Activated CD8-positive, alpha-beta memory T cell treated with anti-CD3 and anti-CD28 coated beads for 48 hours (primary cell): Measurements from ENCODE around the gene PRF1.
"Not testable (repeated sequence)": the region's sequence is repeated elsewhere in the genome, so short reads cannot be mapped to it uniquely, and the experiment has no call there.

Experiments
- DNase-seq, 3 experiments: peaks; one replicate each; pipeline ENCODE4 v3.0.0-alpha.2; 2020; ENCODE audit warnings: low read depth in 2 of 3, low spot score in 2 of 3

PRF1 gene

DNA sequence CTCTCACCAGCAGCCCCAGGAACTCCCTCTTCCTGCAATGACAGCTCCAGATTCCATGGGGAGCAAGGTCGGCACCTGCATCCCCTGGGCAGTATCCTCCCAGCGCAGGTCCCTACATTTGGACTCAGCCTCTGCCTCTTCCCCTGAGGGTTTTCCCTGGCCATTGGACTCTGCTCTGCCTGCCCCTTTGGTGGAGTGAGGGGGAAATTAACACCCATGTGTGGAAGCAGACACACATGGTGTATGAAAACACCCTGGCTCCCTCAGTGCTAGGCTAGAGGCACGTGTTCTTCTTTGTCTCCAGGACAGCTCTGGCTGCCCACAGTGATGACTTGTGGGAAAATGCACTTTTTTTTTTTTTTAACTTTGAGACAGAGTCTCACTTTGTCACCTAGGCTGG, 8.4 kb downstream of the PRF1 start:
- no peak for DNase-seq

GRCh38 chr10:70593513-70593890, 9.0 kb downstream of the PRF1 start:
- no peak for DNase-seq

DNA sequence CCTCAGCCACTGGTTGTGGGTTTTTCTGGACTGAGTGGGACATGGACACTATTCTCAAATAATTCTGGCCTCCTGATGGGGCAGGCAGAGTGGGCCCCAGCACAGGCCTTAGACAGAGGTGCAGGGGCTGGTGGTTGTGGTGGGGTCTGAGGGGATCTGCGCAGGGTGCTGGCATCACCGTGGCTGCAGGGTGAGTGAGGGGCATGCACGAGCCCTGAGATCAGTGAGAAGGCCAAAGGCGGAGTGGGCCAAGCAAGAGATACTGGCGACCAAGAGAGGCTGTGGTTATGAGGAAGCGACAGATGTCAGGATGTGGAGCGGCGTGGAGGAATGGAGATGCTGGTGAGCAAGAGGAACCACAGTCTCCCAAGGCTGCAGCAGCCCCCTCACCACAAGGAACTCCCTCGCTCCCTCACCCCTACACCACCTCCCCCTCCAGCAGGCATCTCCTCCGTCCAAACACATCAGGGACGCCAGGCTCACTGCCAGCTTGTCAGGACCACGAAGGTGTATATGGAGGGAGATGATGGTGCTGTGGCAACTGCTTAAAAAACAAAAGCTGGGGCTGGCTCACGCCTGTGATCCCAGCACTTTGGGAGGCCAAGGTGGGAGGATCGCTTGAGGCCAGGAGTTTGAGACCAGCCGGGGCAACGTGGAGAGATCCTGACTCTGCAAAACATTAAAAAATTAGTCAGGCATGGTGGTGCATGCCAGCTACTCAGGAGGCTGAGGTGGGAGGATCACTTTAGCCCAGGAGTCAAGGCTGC, 9.6 kb downstream of the PRF1 start:
- DNase-seq: no peak

DNA sequence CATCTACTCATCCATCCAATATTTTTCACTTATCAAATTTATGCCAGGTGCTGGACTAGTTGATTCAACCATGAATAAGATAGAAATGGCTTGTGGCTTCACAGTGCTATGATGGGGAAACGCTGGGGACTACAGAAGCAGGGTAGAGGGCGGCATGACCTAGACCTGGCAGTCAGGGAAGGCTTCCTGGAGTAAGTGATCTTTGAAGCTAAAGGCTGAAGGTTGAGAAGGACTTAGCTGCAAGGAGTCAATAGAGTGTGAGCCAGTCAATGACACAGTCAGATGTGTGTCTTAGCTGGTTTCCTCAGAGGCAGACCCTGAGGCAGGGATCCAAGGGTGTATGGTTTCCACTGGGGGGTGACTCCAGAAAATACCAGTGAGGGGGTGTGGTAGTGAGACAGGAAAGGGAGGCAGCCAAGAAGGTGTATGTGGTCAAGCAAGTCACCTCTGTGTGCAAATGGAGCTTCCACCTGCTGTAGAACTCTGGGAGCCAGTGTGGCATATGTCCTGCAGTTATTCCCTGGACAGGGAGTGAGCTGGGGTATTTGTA, 10.3 kb downstream of the PRF1 start:
- DNase-seq: no peak

GRCh38 chr10:70590655-70591416, 11.7 kb downstream of the PRF1 start:
- no peak for DNase-seq

DNA sequence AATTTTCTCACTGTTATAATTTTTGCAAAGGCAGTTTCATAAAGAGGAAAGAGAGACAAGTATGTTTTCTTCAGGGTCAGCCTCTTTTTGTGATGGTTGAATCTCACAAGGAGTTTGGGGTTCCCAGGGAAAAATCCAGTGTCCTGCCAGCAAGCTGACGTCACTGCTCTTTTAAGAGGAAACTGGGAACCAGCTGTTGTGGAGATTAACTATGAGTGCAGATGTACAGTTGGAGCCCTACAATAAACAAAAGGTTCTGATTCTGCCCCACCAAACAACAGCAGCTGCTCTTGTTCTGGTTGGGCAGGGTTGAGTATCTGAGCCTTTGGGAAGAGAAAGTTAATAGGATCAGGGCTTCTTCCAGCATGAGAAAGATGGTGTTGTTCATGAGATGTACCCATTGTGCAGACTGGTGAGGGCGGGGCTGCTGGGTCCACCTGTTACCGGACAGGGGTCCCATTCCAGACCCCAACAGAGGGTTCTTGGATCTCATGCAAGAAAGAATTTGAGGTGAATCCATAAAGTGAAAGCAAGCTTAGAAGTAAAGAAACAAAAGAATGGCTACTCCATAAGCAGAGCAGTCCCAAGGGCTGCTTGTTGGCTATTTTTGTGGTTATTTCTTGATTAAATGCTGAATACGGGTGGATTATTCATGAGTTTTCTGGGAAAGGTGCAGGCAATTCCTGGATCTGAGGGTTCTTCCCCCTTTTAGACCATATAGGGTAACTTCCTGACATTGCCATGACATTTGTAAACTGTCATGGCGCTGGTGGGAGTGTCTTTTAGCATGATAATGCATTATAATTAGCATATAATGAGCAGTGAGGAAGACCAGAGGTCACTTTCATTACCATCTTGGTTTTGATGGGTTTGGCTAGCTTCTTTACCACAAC, 12.5 kb downstream of the PRF1 start:
- DNase-seq: no peak

- no peak for DNase-seq
These were observed 13.5 kb downstream of the PRF1 start for GRCh38 chr10:70588859-70589570.

DNA sequence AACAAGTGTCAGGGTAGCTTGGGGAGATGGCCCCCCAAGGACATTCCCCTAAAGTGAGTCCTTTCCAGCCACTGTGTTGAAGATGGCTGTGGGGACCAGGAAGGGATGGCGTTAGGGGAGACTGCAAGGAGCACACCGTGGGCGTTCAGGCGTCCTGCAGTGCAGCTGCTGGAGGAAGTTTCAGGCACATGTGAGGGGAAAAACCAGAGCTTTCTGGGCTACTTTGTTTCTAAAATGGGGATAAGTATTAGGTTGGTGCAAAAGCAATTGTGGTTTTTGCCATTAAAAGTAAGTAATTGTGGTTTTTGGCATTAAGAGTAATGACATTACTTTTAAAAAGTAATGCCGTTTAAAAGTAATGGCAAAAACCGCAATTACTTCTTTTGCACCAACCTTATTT, 14.3 kb downstream of the PRF1 start:
- no peak for DNase-seq

DNA sequence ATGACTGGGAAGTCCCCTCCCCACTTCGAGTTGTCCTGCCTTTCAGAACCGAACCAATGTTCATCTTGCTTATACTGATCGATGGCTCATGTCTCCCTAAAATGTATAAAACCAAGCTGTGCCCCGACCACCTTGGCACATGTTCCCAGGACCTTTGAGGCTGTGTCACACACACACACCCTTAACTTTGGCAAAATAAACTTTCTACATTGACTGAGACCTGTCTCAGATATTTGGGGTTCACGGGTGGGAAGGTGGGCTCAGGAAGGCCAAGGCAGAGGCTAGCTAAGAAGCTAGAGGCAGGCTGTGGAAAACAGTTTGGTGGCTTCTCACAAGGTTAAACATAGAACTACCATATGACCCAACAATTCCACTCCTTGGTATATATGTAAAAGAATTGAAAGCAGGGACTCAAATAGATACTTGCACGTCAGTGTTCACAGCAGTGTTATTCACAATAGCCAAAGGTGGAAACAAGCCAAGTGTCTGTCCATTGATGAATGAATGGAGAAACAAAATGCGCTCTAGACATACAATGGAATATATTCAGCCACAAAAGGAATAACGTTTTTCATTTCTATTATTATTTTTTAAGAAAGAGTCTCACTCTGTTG, 15.4 kb downstream of the PRF1 start:
- no peak for DNase-seq

DNA sequence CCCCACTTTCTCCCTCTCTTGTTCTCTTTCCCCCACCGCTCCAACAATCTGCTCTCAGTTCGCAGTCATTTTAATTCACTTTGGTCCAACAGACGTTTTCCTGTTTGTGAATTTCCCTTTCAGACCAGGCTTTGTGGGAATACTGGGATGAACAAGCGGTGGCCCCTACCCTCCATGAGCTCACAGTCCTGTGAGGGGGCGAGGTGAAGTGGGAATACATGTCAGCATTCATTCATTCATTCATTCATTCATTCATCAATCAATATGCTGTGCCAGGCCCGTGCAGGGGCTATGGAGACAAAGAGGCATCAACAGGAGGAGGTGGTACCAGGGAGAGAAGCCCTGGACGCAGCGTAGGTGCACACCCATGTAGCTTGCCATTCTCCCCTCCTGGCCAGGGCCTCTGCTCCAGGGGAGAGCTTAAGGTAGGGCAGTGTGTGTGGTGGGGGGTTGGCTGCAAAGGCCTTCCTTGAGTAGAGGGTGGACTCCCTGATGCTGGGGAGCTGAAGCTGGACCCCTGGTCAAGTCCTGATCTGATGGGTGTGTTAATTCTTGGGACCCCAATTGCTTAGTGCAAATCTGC, 16.1 kb downstream of the PRF1 start:
- DNase-seq: no peak

DNA sequence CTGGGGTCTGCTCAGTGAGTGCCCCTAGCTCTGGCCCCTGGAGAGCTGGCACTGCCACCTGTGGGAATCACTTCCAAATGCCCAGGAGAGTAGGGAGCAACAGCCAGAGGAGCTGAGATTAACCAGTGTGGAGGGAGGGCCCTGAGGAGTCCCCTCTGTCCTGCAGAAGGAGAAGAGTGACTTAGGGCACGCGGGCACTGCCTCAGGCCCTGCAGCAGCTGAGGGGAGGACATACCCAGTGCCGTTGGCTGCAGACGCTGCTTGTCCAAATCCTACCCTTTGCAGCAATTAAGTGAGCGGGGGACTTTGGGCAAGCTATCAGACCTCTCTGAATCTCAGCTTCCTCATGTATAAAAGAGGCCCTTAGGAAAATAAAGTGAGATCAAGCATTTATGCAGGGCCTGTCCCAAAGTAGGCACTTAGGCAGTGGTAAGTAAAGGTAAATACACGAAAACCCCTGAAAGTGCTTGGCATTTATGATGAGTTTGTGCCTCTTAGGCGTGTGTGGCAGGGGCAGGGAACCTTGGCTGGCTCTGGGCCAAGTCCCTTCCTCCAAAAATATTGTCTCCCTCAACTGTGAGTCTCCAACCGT, 16.9 kb downstream of the PRF1 start:
- DNase-seq: no peak

DNA sequence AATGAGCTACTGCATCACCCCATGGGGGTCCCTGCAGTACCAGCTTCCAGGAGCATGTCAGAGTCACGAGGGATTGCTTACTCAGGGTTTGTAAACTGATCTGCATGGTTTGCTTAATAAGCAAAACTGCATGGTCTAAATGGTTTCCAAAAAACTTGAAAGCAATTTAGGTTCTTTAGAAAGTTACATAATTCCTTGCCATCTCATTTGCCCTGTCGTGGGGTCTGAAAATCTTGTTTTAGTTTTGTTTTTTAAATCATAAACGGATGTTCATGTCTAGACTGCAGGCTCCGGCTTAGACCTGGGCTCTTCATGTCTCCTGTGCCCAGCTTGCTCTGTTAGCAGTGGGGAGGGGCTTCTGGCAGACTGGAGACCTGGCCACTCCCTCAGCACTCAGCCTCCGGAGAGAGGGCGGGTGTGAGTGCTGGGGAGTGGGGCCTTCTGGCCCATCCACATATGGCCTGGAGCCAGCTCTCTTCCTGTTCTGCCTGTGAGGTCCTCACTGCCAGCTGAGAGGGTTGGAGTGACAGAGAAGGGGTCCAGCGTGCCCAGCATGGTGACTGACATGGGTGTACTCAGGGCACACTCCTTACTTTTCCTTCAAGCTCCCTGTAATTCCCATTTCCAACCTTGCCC, 17.5 kb downstream of the PRF1 start:
- DNase-seq: no peak

GRCh38 chr10:70584366-70584765, 18.2 kb downstream of the PRF1 start:
- no peak for DNase-seq

- no peak for DNase-seq
These were observed 18.9 kb downstream of the PRF1 start for GRCh38 chr10:70583669-70584037.

GRCh38 chr10:70582793-70583668, 19.5 kb downstream of the PRF1 start:
- DNase-seq: no peak

GRCh38 chr10:70581176-70581575, 21.4 kb downstream of the PRF1 start:
- DNase-seq: not testable (repeated sequence)

- DNase-seq: no peak
These were observed 23.1 kb downstream of the PRF1 start for GRCh38 chr10:70579234-70580002.
